RCC 7860 (cell line): Measurements from ENCODE around the gene EPHB2.

Experiments
- DNase-seq: peaks from one replicate; pipeline ENCODE4 v3.0.0-alpha.2; 2015; ENCODE audit warnings: low spot score
- FAIRE-seq: peaks from 2 replicates; lab custom pipeline; 2012; peaks lifted over from hg19 to GRCh38; lab: Jason Lieb, UNC

The EPHB2 gene

GRCh38 chr1:22776035-22776613 lies 65.5 kb downstream of the EPHB2 start:
- DNase-seq (no peak), FAIRE-seq (no peak)

- DNase-seq, result no peak
- no peak for FAIRE-seq
These were observed 66.9 kb downstream of the EPHB2 start for GRCh38 chr1:22777388-22778057.

- FAIRE-seq, result no peak
- DNase-seq, result no peak
These were observed 67.8 kb downstream of the EPHB2 start for GRCh38 chr1:22778408-22778807.

- DNase-seq (no peak), FAIRE-seq (no peak)
These were observed 68.4 kb downstream of the EPHB2 start for GRCh38 chr1:22778862-22779520.

GRCh38 chr1:22780696-22781095 lies 70.1 kb downstream of the EPHB2 start:
- DNase-seq (no peak), FAIRE-seq (no peak)

- no peak for DNase-seq
- no peak for FAIRE-seq
These were observed 70.8 kb downstream of the EPHB2 start for GRCh38 chr1:22781483-22781882.

- no peak for FAIRE-seq
- no peak for DNase-seq
These were observed 71.8 kb downstream of the EPHB2 start for GRCh38 chr1:22782406-22782805.

GRCh38 chr1:22784317-22784716 lies 73.7 kb downstream of the EPHB2 start:
- FAIRE-seq (no peak), DNase-seq (no peak)

- FAIRE-seq (no peak), DNase-seq (no peak)
These were observed 74.1 kb downstream of the EPHB2 start for GRCh38 chr1:22784737-22785136.

- DNase-seq (no peak), FAIRE-seq (no peak)
These were observed 75.5 kb downstream of the EPHB2 start for GRCh38 chr1:22786101-22786500.

GRCh38 chr1:22786719-22787489 lies 76.3 kb downstream of the EPHB2 start:
- no peak for FAIRE-seq
- no peak for DNase-seq

- FAIRE-seq, result no peak
- no peak for DNase-seq
These were observed 77.0 kb downstream of the EPHB2 start for GRCh38 chr1:22787636-22788035.

GRCh38 chr1:22788254-22788661 lies 77.6 kb downstream of the EPHB2 start:
- FAIRE-seq (no peak), DNase-seq (no peak)

- FAIRE-seq (no peak), DNase-seq (peak; percentile 9)
These were observed 78.8 kb downstream of the EPHB2 start for GRCh38 chr1:22789356-22789994.

- DNase-seq (no peak), FAIRE-seq (no peak)
These were observed 79.8 kb downstream of the EPHB2 start for GRCh38 chr1:22790232-22791008.

GRCh38 chr1:22791831-22792347 lies 81.2 kb downstream of the EPHB2 start:
- FAIRE-seq (no peak), DNase-seq (no peak)

- DNase-seq (no peak), FAIRE-seq (no peak)
These were observed 81.9 kb downstream of the EPHB2 start for GRCh38 chr1:22792396-22793160.

- FAIRE-seq (no peak), DNase-seq (no peak)
These were observed 83.0 kb downstream of the EPHB2 start for GRCh38 chr1:22793647-22794046.

GRCh38 chr1:22794647-22795365 lies 84.2 kb downstream of the EPHB2 start:
- FAIRE-seq (no peak), DNase-seq (no peak)
